ENCODE measurements around the gene OLA1.
"Not testable (repeated sequence)": the region's sequence is repeated elsewhere in the genome, so short reads cannot be mapped to it uniquely, and the experiment has no call there.

Gene OLA1

GRCh38 chr2:174248187-174248997 lies at the start of gene OLA1:
OLA1 (minus strand) TSS chr2:174248532; CDS start chr2:174246815, 1,717 bp downstream.
- Histone ChIP-seq H3K27ac (peak within 1 kb of the TSS; percentile 90), H3K4me3 (ENCODE audit: low read depth, low read length) (peak within 1 kb of the TSS; percentile 97), H3K27me3 (ENCODE audit: insufficient read depth, low read depth, severe bottlenecking) (no peaks in the 10 kb centered on the region), H3K9me3 (ENCODE audit: severe bottlenecking) (no peaks in the 10 kb centered on the region), H3K36me3 (peaks cover 33% of the 10 kb centered on the region)
- peak; percentile 95 for DNase-seq
- TF ChIP-seq CTCF (IDR thresholded peaks at IDR 0.05; ENCODE audit: low read depth, low read length) = no peak

- DNase-seq = no peak
- Histone ChIP-seq H3K9me3 (ENCODE audit: severe bottlenecking) (peaks cover 4% of the 10 kb centered on the region), H3K27ac (no peak overlapping the region), H3K36me3 (no peaks in the 10 kb centered on the region), H3K4me3 (ENCODE audit: low read depth, low read length) (no peak overlapping the region), H3K27me3 (ENCODE audit: insufficient read depth, low read depth, severe bottlenecking) (no peaks in the 10 kb centered on the region)
- TF ChIP-seq CTCF (IDR thresholded peaks at IDR 0.05; ENCODE audit: low read depth, low read length) = no peak
Observed at GRCh38 chr2:174292908-174293307, 44.6 kb upstream of the OLA1 start.

GRCh38 chr2:174286172-174286571 lies 37.8 kb upstream of the OLA1 start:
- Histone ChIP-seq H3K27me3 (ENCODE audit: insufficient read depth, low read depth, severe bottlenecking) (no peaks in the 10 kb centered on the region), H3K4me3 (ENCODE audit: low read depth, low read length) (no peak overlapping the region), H3K27ac (no peak overlapping the region), H3K36me3 (no peaks in the 10 kb centered on the region), H3K9me3 (ENCODE audit: severe bottlenecking) (peaks cover 4% of the 10 kb centered on the region)
- no peak for TF ChIP-seq CTCF (IDR thresholded peaks at IDR 0.05; ENCODE audit: low read depth, low read length)
- DNase-seq = no peak

GRCh38 chr2:174282441-174282840 lies 34.1 kb upstream of the OLA1 start:
- no peaks in the 10 kb centered on the region for H3K27me3 ChIP-seq (ENCODE audit: insufficient read depth, low read depth, severe bottlenecking)
- no peak for TF ChIP-seq CTCF (IDR thresholded peaks at IDR 0.05; ENCODE audit: low read depth, low read length)
- no peak overlapping the region for H3K27ac ChIP-seq
- no peak overlapping the region for H3K4me3 ChIP-seq (ENCODE audit: low read depth, low read length)
- no peaks in the 10 kb centered on the region for H3K36me3 ChIP-seq
- DNase-seq = no peak
- no peaks in the 10 kb centered on the region for H3K9me3 ChIP-seq (ENCODE audit: severe bottlenecking)

GRCh38 chr2:174281736-174282135 lies 33.4 kb upstream of the OLA1 start:
- Histone ChIP-seq H3K4me3 (ENCODE audit: low read depth, low read length) (no peak overlapping the region), H3K27me3 (ENCODE audit: insufficient read depth, low read depth, severe bottlenecking) (no peaks in the 10 kb centered on the region), H3K9me3 (ENCODE audit: severe bottlenecking) (no peaks in the 10 kb centered on the region), H3K27ac (no peak overlapping the region), H3K36me3 (no peaks in the 10 kb centered on the region)
- no peak for DNase-seq
- TF ChIP-seq CTCF (IDR thresholded peaks at IDR 0.05; ENCODE audit: low read depth, low read length) = no peak

- Histone ChIP-seq H3K9me3 (ENCODE audit: severe bottlenecking) (no peaks in the 10 kb centered on the region), H3K4me3 (ENCODE audit: low read depth, low read length) (no peak overlapping the region), H3K27ac (no peak overlapping the region), H3K27me3 (ENCODE audit: insufficient read depth, low read depth, severe bottlenecking) (no peaks in the 10 kb centered on the region), H3K36me3 (no peaks in the 10 kb centered on the region)
- DNase-seq = no peak
- no peak for TF ChIP-seq CTCF (IDR thresholded peaks at IDR 0.05; ENCODE audit: low read depth, low read length)
Observed at GRCh38 chr2:174280596-174280995, 32.3 kb upstream of the OLA1 start.

GRCh38 chr2:174270263-174270662 lies 21.9 kb upstream of the OLA1 start:
- H3K9me3 ChIP-seq (ENCODE audit: severe bottlenecking); H3K4me3 ChIP-seq (ENCODE audit: low read depth, low read length); H3K27ac ChIP-seq; H3K27me3 ChIP-seq (ENCODE audit: insufficient read depth, low read depth, severe bottlenecking); DNase-seq; H3K36me3 ChIP-seq: not testable (repeated sequence)

Measured in WERI-Rb-1 (cell line).